ENCODE data around the gene ERVFRD-1. TPM values are rescaled to one million over a fixed set of nuclear protein-coding genes. Genes with fewer than 3 reads are reported as not detected.

Gene ERVFRD-1
- polyA plus RNA-seq, 3 donors: 0.05 to 0.06 TPM; not detected in 1

- Histone ChIP-seq H2AFZ (ENCODE audit: insufficient read depth, low read depth, low read length, poor library complexity, severe bottlenecking) (no peak overlapping the region), H3K4me3 (replicated peaks in 1 of 3; ENCODE audit: low read depth in 2 of 3, low read length in 3 of 3) (no peak overlapping the region), H4K20me1 (ENCODE audit: insufficient read depth, low read length) (no peaks in the 10 kb centered on the region), H3K9me3 (replicated peaks in 1 of 2; ENCODE audit: control insufficient read depth in 1 of 2, insufficient read depth in 1 of 2, low read length in 2 of 2) (no peaks in the 10 kb centered on the region), H3K27ac (ENCODE audit: low read depth in 1 of 2, low read length in 2 of 2) (no peak overlapping the region), H3K27me3 (ENCODE audit: control insufficient read depth in 2 of 2, insufficient read depth in 2 of 2, low read length in 2 of 2) (peaks cover 5 to 14% of the 10 kb centered on the region in 2 donors), H3K36me3 (replicated peaks in 1 of 2; ENCODE audit: control insufficient read depth in 1 of 2, insufficient read depth in 2 of 2, low read length in 2 of 2) (no peaks in the 10 kb centered on the region), H3K4me1 (ENCODE audit: control insufficient read depth in 1 of 2, insufficient read depth in 2 of 2, low read length in 2 of 2) (no peaks in the 10 kb centered on the region), H3K4me2 (replicated peaks; ENCODE audit: extremely low read depth, low read length, poor library complexity, severe bottlenecking) (no peak overlapping the region), H3K9ac (ENCODE audit: insufficient read depth, low read length, poor library complexity, severe bottlenecking) (no peak overlapping the region), H3K79me2 (ENCODE audit: insufficient read depth, low read length) (no peaks in the 10 kb centered on the region)
- 93% methylated on average over 3 of the region's 5 CpGs for WGBS (ENCODE audit: insufficient coverage)
- DNase-seq: no peak
- Mint-ChIP-seq H3K27ac (no peak overlapping the region), H3K4me1 (no peaks in the 10 kb centered on the region), H3K36me3 (no peaks in the 10 kb centered on the region), H3K4me3 (no peak overlapping the region), H3K27me3 (ENCODE audit: low read depth in 3 of 3) (peaks cover 7 to 17% (median 15%) of the 10 kb centered on the region in 3 donors), H3K9me3 (peaks cover 0 to 3% (median 0%) of the 10 kb centered on the region in 7 donors)
- TF ChIP-seq CTCF (IDR thresholded peaks at IDR 0.05): no peak
- intact Hi-C loops (cut with micrococcal nuclease): no loop called here
These were observed 58.2 kb downstream of the ERVFRD-1 start for GRCh38 chr6:11053307-11053706.

Small RNA genes within 50 kb of the gene (small RNA-seq; reads per million reads assigned to genes)
- gene AL136139.1 (ENCODE audit: insufficient read length, low read depth): not detected

Other genes with a start within 250 kb of the ERVFRD-1 start
- not detected for gene GCM2, start 229.7 kb downstream of the ERVFRD-1 start, polyA plus RNA-seq
- under 1 TPM in 1 of 3 donors, not detected in 2; 0.08 TPM for gene SYCP2L, start 224.7 kb downstream of the ERVFRD-1 start, polyA plus RNA-seq
- not detected for gene ELOVL2, start 67.4 kb downstream of the ERVFRD-1 start, polyA plus RNA-seq
- 1 to 10 TPM; 1.4 to 3.4 (median 2.4) TPM for gene SMIM13, start 17.9 kb downstream of the ERVFRD-1 start, polyA plus RNA-seq
- gene NEDD9, start 120.9 kb upstream of the ERVFRD-1 start, polyA plus RNA-seq: 10 to 100 TPM; 18.2 to 35.9 (median 33.0) TPM

Measured in CD14-positive monocyte (primary cell).